Osteoblast (primary cell): ENCODE results near the gene TTC33. TPM values are rescaled to one million over a fixed set of nuclear protein-coding genes. Genes with fewer than 3 reads are reported as not detected.

Experiments
- DNase-seq: peaks from one replicate; pipeline ENCODE4 v3.0.0; 2011; ENCODE audit warnings: low spot score, mixed read lengths; ENCODE audit not compliant: insufficient read length; ENCODE audit errors: missing footprints
- H2AFZ ChIP-seq: 2 replicates; pipeline ENCODE4 v1.6.0; 2011; ENCODE audit warnings: mild to moderate bottlenecking, low read length
- H3K27ac ChIP-seq: 2 replicates; pipeline ENCODE4 v1.5.1; 2011; ENCODE audit warnings: mild to moderate bottlenecking, low read depth, low read length, moderate library complexity
- H3K27me3 ChIP-seq: 2 replicates; pipeline ENCODE4 v1.6.0; 2012; ENCODE audit warnings: mild to moderate bottlenecking, control low read depth, inconsistent platforms, low read length, moderate library complexity; ENCODE audit not compliant: insufficient read depth
- H3K36me3 ChIP-seq: 2 replicates; pipeline ENCODE4 v1.5.1; 2011; ENCODE audit warnings: mild to moderate bottlenecking, low read length, control low read depth, moderate library complexity; ENCODE audit not compliant: insufficient read depth
- H3K4me1 ChIP-seq: 2 replicates; pipeline ENCODE4 v1.5.1; 2011; ENCODE audit warnings: mild to moderate bottlenecking, low read length, control low read depth, moderate library complexity; ENCODE audit not compliant: insufficient read depth
- H3K4me2 ChIP-seq: 2 replicates; pipeline ENCODE4 v1.6.0; 2011; ENCODE audit warnings: mild to moderate bottlenecking, low read length; ENCODE audit not compliant: insufficient read depth
- H3K4me3 ChIP-seq: fragments of 200-600 bp; sonication (generic); 3 replicates; pipeline ENCODE4 v1.5.1; 2012; ENCODE audit warnings: mild to moderate bottlenecking, low read length, inconsistent platforms; ENCODE audit not compliant: insufficient read depth
- H3K79me2 ChIP-seq: 2 replicates; pipeline ENCODE4 v1.6.0; 2012; ENCODE audit warnings: mild to moderate bottlenecking, low read length, control low read depth, inconsistent platforms; ENCODE audit not compliant: insufficient read depth
- H3K9me3 ChIP-seq: 2 replicates; pipeline ENCODE4 v1.5.1; 2011; ENCODE audit warnings: low read depth, low read length, control low read depth
- H4K20me1 ChIP-seq: 2 replicates; pipeline ENCODE4 v1.6.0; 2012; ENCODE audit warnings: mild to moderate bottlenecking, low read length, control low read depth; ENCODE audit not compliant: insufficient read depth
- CTCF ChIP-seq: IDR thresholded peaks from 2 replicates; pipeline ENCODE4 v1.5.1; 2011; ENCODE audit warnings: mild to moderate bottlenecking, low read depth, low read length, moderate library complexity; ENCODE audit errors: extremely low read depth
- total RNA-seq: library from RNA; depleted of rRNA; stranded (reverse); fragments of >200 nt; gene quantifications from 2 replicates; pipeline ENCODE4 v1.2.3, GENCODE V29; 2012

The TTC33 gene
- total RNA-seq, 1 donor, result 14.5 TPM

DNA sequence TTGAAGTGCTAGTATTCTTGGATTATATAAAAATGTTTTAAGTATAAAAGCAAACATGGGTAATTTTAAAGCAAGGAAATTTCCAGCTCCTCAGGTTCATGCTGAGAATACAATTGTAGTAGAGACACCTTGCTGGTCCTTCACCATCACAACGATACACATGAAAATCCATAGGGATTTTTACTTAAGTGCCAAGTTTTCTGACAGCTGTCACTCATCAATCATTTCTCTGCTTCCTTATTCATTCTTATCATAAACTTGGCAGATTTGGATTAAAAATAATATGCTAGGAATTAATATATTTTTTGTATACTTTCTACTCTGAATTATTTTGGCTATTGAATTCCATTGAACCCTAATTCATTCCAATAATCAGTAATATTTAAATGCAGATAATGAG, 244.0 kb downstream of the TTC33 start:
- no peak for TF ChIP-seq CTCF

GRCh38 chr5:40507095-40507494, 248.7 kb downstream of the TTC33 start:
- Histone ChIP-seq H3K9me3 (no peaks in the 10 kb centered on the region), H3K36me3 (no peaks in the 10 kb centered on the region), H3K27me3 (no peaks in the 10 kb centered on the region), H3K4me3 (no peak overlapping the region), H3K27ac (no peak overlapping the region), H4K20me1 (no peaks in the 10 kb centered on the region), H3K79me2 (no peaks in the 10 kb centered on the region), H2AFZ (no peak overlapping the region), H3K4me2 (no peak overlapping the region), H3K4me1 (no peaks in the 10 kb centered on the region)
- no peak for DNase-seq
- peak; percentile 21 for TF ChIP-seq CTCF

More for the DNA sequence above, 244.0 kb downstream of the TTC33 start:
- Histone ChIP-seq H3K4me2 (no peak overlapping the region), H3K9me3 (no peaks in the 10 kb centered on the region), H3K27me3 (no peaks in the 10 kb centered on the region), H4K20me1 (no peaks in the 10 kb centered on the region), H3K79me2 (no peaks in the 10 kb centered on the region), H2AFZ (no peak overlapping the region), H3K27ac (no peak overlapping the region), H3K4me1 (no peaks in the 10 kb centered on the region), H3K36me3 (no peaks in the 10 kb centered on the region), H3K4me3 (no peak overlapping the region)
- DNase-seq, result no peak

DNA sequence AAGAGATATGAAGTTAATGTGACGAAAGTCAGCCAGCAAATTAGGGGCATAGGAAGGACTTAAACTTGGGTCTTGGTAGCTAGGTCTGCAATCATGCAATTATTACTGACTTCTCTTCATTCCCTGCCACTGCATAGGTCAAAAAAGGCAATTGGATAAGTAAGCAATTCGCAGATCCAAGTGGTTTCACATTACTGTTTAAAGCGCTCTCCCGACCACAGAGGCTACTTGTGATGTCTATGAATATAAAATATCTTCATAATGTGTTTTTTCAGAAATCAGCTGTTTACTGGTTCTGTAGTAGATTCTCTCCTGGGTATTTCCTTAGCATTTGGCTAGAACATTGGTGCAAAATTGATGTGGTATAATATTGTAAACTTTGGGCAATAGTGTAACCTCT, 250.7 kb downstream of the TTC33 start:
- H3K27me3 ChIP-seq, result no peaks in the 10 kb centered on the region
- H3K27ac ChIP-seq, result no peak overlapping the region
- H3K36me3 ChIP-seq, result no peaks in the 10 kb centered on the region
- H4K20me1 ChIP-seq, result no peaks in the 10 kb centered on the region
- H3K79me2 ChIP-seq, result no peaks in the 10 kb centered on the region
- no peaks in the 10 kb centered on the region for H3K4me1 ChIP-seq
- peak overlapping the region; percentile 1 for H3K4me2 ChIP-seq
- TF ChIP-seq CTCF, result no peak
- no peak for DNase-seq
- no peaks in the 10 kb centered on the region for H3K9me3 ChIP-seq
- H2AFZ ChIP-seq, result peak overlapping the region; percentile 5
- no peak overlapping the region for H3K4me3 ChIP-seq

DNA sequence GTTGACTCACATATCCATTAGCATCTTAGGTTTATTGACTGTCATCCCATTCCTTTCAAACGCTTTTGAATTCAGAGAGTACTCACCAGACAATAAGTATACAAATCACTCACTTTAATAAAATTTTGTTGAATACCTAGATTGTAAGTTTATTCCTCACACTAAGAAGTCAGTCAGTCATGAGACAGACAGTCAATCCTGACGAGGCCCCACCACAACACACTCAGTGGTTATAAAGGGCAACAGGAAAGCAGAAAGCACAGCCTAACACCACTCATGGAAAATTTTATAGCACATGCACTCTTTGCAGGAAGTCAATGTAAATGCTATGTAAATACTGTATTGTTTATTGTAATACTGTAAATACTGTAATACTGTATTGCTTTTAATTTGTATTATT, 252.3 kb downstream of the TTC33 start:
- Histone ChIP-seq H2AFZ (no peak overlapping the region), H3K4me2 (no peak overlapping the region)
- DNase-seq, result no peak

More for the DNA sequence above, 252.3 kb downstream of the TTC33 start:
- no peaks in the 10 kb centered on the region for H3K4me1 ChIP-seq
- no peaks in the 10 kb centered on the region for H3K79me2 ChIP-seq
- no peaks in the 10 kb centered on the region for H3K9me3 ChIP-seq
- no peak overlapping the region for H3K4me3 ChIP-seq
- H3K27ac ChIP-seq, result no peak overlapping the region
- no peaks in the 10 kb centered on the region for H3K27me3 ChIP-seq
- H4K20me1 ChIP-seq, result no peaks in the 10 kb centered on the region
- TF ChIP-seq CTCF, result no peak
- H3K36me3 ChIP-seq, result no peaks in the 10 kb centered on the region
